OCI-LY1 (cell line): ENCODE data around the gene TSC22D2.

Experiments
- EZH2 ChIP-seq: fragments of 200-600 bp; sonication (generic), shearing (Covaris generic); IDR thresholded peaks from 2 replicates; pipeline ENCODE4 v1.8.0; 2017; ENCODE audit warnings: borderline replicate concordance, mixed run types, mild to moderate bottlenecking, antibody characterized with exemption, low read length, moderate library complexity, mixed read lengths
- TF ChIP-seq, protein P1 (sequence below): fragments of 200-600 bp; sonication (generic), shearing (Covaris generic); IDR thresholded peaks from 2 replicates; pipeline ENCODE4 v1.5.1; 2017; ENCODE audit warnings: mild to moderate bottlenecking, antibody characterized with exemption, low read length, moderate library complexity, mixed read lengths

DNA sequence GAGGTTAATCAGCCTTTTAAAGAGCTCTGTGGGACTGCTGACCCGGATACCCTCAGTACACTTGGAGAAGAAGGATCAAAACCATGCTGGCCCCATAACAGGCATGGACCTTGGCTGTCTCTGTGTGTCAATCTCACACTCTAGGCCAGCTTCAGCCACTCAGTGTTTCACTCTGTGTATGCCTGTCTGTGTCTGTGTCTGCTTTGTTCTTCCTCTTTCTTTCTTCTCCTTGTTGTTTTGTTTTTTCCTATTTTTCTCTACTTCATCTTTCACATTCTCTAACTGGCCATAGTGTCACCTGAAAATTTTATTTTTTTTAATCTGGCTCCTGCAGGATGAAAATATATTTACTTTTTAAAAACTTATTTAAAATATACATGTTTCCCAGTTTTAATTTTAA is 87.1 kb downstream of the TSC22D2 start:
- TF ChIP-seq, protein P1, sequence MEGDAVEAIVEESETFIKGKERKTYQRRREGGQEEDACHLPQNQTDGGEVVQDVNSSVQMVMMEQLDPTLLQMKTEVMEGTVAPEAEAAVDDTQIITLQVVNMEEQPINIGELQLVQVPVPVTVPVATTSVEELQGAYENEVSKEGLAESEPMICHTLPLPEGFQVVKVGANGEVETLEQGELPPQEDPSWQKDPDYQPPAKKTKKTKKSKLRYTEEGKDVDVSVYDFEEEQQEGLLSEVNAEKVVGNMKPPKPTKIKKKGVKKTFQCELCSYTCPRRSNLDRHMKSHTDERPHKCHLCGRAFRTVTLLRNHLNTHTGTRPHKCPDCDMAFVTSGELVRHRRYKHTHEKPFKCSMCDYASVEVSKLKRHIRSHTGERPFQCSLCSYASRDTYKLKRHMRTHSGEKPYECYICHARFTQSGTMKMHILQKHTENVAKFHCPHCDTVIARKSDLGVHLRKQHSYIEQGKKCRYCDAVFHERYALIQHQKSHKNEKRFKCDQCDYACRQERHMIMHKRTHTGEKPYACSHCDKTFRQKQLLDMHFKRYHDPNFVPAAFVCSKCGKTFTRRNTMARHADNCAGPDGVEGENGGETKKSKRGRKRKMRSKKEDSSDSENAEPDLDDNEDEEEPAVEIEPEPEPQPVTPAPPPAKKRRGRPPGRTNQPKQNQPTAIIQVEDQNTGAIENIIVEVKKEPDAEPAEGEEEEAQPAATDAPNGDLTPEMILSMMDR = no peak
- TF ChIP-seq EZH2 = no peak
